ENCODE measurements around the gene BRAF.

DNA sequence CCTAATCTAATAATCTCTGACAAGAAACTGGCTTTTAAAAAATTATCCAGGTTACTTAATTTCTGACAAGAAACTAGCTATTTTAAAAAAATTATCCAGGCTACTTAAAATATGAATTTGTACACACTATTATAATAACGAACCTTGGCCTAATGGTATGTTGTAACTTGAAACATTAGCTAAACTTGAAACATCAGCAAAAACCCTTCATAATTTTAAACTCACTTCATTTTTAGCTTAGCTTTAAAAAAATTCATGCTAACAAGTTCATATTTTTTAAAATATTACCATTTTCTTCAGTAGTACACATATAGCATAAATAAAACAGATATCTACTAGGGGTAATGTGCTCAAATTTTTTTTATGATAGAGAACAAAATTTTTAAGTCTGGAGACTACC, 35.6 kb downstream of the BRAF start:
- no peak for TF ChIP-seq POLR2AphosphoS5 (IDR thresholded peaks at IDR 0.05; ENCODE audit: low read depth, low read length)
- TF ChIP-seq POLR2A (IDR thresholded peaks at IDR 0.05; ENCODE audit: low read depth, low read length), result no peak
